HEK293T (cell line): ENCODE data around the gene LHX4.

ENCODE experiments used
- BHLHE40 ChIP-seq: fragments of 450-650 bp; IDR thresholded peaks from 2 replicates; pipeline ENCODE4 v1.6.1; 2016; ENCODE audit warnings: mild to moderate bottlenecking, moderate library complexity, borderline replicate concordance
- CTBP1 ChIP-seq: fragments of 450-650 bp; IDR thresholded peaks from 2 replicates; pipeline ENCODE4 v1.6.1; 2016; ENCODE audit warnings: borderline replicate concordance
- FOXK2 ChIP-seq: fragments of 450-650 bp; IDR thresholded peaks from 2 replicates; pipeline ENCODE4 v1.6.1; 2016; ENCODE audit warnings: mild to moderate bottlenecking
- TARDBP ChIP-seq: fragments of 450-650 bp; IDR thresholded peaks from 2 replicates; pipeline ENCODE4 v1.6.1; 2016

GRCh38 chr1:180310095-180310494, 80.0 kb downstream of the LHX4 start:
- no peak for TF ChIP-seq TARDBP
- TF ChIP-seq BHLHE40: no peak
- no peak for TF ChIP-seq CTBP1
- TF ChIP-seq FOXK2: no peak
